ENCODE results near the gene NANP. TPM values are rescaled to one million over a fixed set of nuclear protein-coding genes. Genes with fewer than 3 reads are reported as not detected.
A peak's percentile ranks its signal among the peaks of the same experiment; 100 is the strongest.

Gene NANP
- total RNA-seq, 1 experiment from 2014 or later, result 6.6 TPM

GRCh38 chr20:25576783-25577530, 46.9 kb downstream of the NANP start:
- in situ Hi-C loops (cut with HindIII; ENCODE audit: low sequenced_read_pairs), result no loop called here
- DNase-seq (ENCODE audit: low spot score), result peak; percentile 9

DNA sequence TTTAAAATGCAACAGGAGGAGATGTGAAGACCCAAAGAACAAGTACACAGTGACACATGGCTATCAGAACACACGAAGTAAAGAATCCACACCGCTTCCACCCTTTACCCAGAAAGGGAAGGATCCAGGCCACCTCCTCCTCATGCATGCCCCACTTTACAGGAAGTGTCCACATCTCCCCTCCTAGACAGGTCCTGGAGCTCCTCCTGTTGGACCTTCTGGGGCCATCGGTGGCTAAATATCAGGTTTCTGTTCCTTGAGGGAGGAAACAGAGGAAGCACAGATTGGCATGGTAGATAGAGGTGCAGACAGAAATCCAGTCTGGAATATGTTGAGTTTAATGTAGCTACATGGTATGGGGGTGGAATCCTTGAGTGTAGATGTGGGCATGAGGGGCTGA, 49.4 kb downstream of the NANP start:
- in situ Hi-C loops (cut with HindIII; ENCODE audit: low sequenced_read_pairs), result no loop called here

GRCh38 chr20:25573288-25574251, 50.2 kb downstream of the NANP start:
- in situ Hi-C loops (cut with HindIII; ENCODE audit: low sequenced_read_pairs), result no loop called here
- no peak for DNase-seq (ENCODE audit: low spot score)

More for the DNA sequence above, 49.4 kb downstream of the NANP start:
- DNase-seq (ENCODE audit: low spot score), result peak; percentile 8

- DNase-seq (ENCODE audit: low spot score), result no peak
- in situ Hi-C loops (cut with HindIII; ENCODE audit: low sequenced_read_pairs), result no loop called here
Measured at GRCh38 chr20:25571817-25572216, 52.0 kb downstream of the NANP start.

DNA sequence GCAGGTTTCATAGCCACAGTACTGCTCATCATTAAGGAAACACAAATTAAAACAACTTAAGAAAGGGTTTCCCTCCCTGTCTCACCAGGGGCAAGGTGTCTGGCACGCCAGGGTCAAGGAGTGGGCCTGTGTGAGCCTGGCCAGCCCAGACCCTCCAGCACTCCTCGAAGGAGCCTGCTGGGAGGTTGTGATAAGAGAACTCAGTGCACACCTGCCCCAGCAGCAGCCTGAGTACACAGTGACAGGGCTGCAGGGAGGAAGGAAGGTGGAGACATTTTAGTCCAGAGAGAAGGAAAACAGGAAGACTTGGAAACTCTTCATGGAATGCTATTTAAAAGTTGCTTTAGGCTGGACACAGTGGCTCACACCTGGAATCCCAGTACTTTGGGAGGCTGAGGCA, 52.6 kb downstream of the NANP start:
- no peak for DNase-seq (ENCODE audit: low spot score)
- in situ Hi-C loops (cut with HindIII; ENCODE audit: low sequenced_read_pairs), result no loop called here

DNA sequence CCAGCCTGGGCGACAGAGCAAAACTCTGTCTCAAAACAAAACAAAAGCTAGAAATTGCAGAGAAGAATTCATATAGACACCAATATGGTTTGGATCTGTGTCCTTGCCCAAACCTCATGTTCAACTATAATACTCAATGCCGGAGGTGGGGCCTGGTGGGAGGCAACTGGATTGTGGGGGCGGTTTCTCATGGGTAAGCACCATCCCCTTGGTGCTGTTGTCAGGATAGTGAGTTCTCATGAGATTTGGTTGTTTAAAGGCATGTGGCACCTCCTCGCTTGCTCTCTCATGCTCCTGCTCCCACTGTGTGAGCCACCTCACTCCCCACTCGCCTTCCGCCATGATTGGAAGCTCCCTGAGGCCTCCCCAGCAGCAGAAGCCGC, 53.7 kb downstream of the NANP start:
- no peak for DNase-seq (ENCODE audit: low spot score)
- in situ Hi-C loops (cut with HindIII; ENCODE audit: low sequenced_read_pairs), result no loop called here

DNA sequence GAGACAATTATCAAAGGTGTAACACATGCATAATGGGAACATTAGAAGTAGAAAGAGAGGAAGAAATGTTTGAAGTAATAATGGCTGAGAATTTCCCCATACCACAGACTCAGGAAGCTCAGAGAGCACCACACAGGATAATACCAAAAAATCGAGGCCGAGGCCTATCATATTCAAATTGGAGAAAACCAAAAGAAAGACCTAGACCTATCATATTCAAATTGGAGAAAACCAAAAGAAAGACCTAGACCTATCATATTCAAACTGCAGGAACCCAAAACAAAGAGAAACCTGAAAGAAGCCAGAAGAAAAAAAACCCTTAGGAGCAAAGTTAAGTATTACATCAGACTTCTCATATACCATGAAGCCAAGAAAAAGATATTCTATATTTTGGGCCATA, 56.5 kb downstream of the NANP start:
- no peak for DNase-seq (ENCODE audit: low spot score)
- in situ Hi-C loops (cut with HindIII; ENCODE audit: low sequenced_read_pairs), result no loop called here

DNA sequence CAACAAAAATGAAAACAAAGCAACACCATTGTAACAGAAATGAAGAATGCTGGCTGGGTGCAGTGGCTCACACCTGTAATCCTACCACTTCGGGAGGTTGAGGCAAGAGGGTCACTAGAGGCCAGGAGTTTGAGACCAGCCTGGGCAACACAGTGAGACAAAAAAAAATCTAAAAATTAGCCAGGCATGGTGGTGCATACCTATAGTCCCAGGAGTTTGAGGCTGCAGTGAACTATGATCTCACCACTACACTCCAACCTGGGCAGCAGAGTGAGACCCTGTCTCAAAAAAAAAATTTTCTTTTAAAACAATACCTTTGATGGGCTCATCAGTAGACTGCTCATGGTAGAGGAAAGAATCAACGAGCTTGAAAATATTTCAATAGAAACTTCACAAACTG, 57.0 kb downstream of the NANP start:
- in situ Hi-C loops (cut with HindIII; ENCODE audit: low sequenced_read_pairs), result no loop called here
- DNase-seq (ENCODE audit: low spot score), result no peak

- in situ Hi-C loops (cut with HindIII; ENCODE audit: low sequenced_read_pairs), result no loop called here
- DNase-seq (ENCODE audit: low spot score), result no peak
Measured at GRCh38 chr20:25565578-25566157, 58.1 kb downstream of the NANP start.

GRCh38 chr20:25563876-25564275, 59.9 kb downstream of the NANP start:
- no peak for DNase-seq (ENCODE audit: low spot score)
- in situ Hi-C loops (cut with HindIII; ENCODE audit: low sequenced_read_pairs), result no loop called here

DNA sequence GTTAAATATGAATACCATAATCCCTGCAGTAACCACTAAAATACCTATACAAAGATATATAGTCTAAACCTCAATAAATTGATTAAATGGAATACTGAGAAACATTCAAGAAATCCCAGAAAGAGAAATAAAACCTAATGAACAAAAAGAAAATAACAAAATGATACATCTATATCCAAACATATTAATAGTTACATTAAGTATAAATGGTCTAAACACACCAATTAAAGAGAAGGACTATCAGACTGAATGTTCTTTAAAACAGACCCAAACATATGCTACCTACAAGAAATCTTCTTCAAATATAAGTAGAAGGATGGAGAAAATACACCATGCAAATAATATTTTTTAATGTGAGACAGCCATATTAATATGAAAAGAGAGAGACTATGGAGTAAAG, 60.5 kb downstream of the NANP start:
- in situ Hi-C loops (cut with HindIII; ENCODE audit: low sequenced_read_pairs), result no loop called here
- no peak for DNase-seq (ENCODE audit: low spot score)

Other genes with a start within 250 kb of the NANP start
- gene ABHD12, start 233.2 kb downstream of the NANP start, total RNA-seq (2014; rRNA removed; shearing (Covaris generic)), result 22.3 and 42.9 TPM in 2 replicates
- gene GINS1, start 216.3 kb downstream of the NANP start, total RNA-seq (2014; rRNA removed; shearing (Covaris generic)), result 25.2 and 40.0 TPM in 2 replicates
- 16.5 and 20.8 TPM in 2 replicates for gene NINL, start 38.5 kb downstream of the NANP start, total RNA-seq (2014; rRNA removed; shearing (Covaris generic))
- gene ZNF337, start 72.8 kb upstream of the NANP start, total RNA-seq (2014; rRNA removed; shearing (Covaris generic)), result 19.1 and 19.7 TPM in 2 replicates